SH-SY5Y (cell line): ENCODE data around the gene FAAH2.

Experiments used
- GATA2 ChIP-seq: IDR thresholded peaks from 2 replicates; pipeline ENCODE4 v1.6.1; 2011; ENCODE audit warnings: mild to moderate bottlenecking, low read depth, low read length
- GATA3 ChIP-seq: IDR thresholded peaks from 2 replicates; pipeline ENCODE4 v1.6.1; 2011; ENCODE audit warnings: low read depth, mild to moderate bottlenecking, low read length, moderate library complexity

DNA sequence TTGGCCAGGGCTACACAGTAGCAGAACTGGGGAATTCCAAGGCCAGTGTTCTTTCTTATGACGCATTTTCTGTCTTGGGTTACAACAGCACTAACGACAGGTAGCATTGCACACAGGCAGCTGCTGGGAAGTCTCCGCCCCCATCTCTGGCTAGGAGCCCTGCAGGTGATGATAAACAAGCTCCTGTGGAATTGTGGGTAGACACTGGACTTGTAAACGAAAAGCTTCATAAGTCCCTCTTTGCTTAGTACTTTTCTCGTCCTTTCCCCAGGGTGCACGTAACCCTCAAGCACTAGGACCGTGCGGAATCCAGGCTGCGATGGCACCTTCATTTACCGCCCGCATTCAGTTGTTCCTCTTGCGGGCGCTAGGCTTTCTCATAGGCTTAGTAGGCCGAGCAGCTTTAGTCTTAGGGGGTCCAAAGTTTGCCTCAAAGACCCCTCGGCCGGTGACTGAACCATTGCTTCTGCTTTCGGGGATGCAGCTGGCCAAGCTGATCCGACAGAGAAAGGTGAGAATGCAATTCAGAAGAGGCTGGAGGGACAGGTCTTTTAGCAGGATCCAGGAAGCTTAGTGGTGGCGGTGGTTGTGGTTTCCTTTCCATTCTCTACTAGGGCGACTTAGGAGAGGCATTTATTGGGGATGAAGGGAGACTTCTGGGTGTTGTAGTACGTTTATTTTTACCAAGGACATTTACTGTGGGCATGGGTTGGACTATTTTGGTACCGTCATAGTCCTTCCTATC lies at the start of gene FAAH2:
- TF ChIP-seq GATA2 (no peak), GATA3 (no peak)
